Kidney epithelial cell (primary cell): ENCODE results near the gene UQCC2. TPM values are rescaled to one million over a fixed set of nuclear protein-coding genes. Genes with fewer than 3 reads are reported as not detected.

Experiments
- DNase-seq: peaks from one replicate; pipeline ENCODE4 v3.0.0-alpha.2; 2010; ENCODE audit warnings: low read depth
- H3K27me3 ChIP-seq: 2 replicates; pipeline ENCODE4 v1.6.0; 2011; ENCODE audit warnings: low read length; ENCODE audit not compliant: control insufficient read depth, insufficient read depth
- H3K36me3 ChIP-seq: 2 replicates; pipeline ENCODE4 v1.5.1; 2011; ENCODE audit warnings: low read length; ENCODE audit not compliant: control insufficient read depth, insufficient read depth
- H3K4me3 ChIP-seq: 2 replicates; pipeline ENCODE4 v1.5.1; 2011; ENCODE audit warnings: low read depth, mild to moderate bottlenecking, control low read depth, low read length
- total RNA-seq: library from RNA; depleted of rRNA; stranded (reverse); fragments of >200 nt; gene quantifications from 2 replicates; pipeline ENCODE4 v1.2.3, GENCODE V29; 2015
- TF ChIP-seq, protein P1 (sequence below): IDR thresholded peaks from 2 replicates; pipeline ENCODE4 v1.5.1; 2011; ENCODE audit warnings: mild to moderate bottlenecking, moderate library complexity, low read length, control low read depth, inconsistent platforms; ENCODE audit not compliant: insufficient read depth, poor library complexity, severe bottlenecking

Gene UQCC2
- total RNA-seq, 1 donor from 2014 or later = 38.4 TPM

DNA sequence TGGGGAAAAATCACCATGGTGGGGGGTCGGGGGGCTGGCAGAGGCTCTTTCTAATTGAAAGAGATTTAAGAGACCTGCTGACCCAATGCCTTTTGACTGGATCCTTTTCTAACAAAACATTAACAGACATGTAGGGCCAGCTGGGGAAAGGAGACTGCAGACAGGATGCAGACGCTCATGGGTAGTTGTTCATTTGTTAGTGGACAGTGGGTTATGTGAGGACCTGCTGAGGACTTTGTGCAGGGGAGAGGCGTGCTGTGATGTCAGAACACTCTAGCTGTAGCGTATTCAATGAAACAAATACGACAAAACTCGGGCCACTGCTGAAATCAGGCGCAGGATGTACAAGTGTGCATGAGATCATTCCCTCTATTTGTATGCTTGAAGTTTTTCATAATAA lies 34.0 kb upstream of the UQCC2 start:
- Histone ChIP-seq H3K27me3 (peaks cover 2% of the 10 kb centered on the region), H3K36me3 (no peaks in the 10 kb centered on the region), H3K4me3 (no peak overlapping the region)
- TF ChIP-seq, protein P1, sequence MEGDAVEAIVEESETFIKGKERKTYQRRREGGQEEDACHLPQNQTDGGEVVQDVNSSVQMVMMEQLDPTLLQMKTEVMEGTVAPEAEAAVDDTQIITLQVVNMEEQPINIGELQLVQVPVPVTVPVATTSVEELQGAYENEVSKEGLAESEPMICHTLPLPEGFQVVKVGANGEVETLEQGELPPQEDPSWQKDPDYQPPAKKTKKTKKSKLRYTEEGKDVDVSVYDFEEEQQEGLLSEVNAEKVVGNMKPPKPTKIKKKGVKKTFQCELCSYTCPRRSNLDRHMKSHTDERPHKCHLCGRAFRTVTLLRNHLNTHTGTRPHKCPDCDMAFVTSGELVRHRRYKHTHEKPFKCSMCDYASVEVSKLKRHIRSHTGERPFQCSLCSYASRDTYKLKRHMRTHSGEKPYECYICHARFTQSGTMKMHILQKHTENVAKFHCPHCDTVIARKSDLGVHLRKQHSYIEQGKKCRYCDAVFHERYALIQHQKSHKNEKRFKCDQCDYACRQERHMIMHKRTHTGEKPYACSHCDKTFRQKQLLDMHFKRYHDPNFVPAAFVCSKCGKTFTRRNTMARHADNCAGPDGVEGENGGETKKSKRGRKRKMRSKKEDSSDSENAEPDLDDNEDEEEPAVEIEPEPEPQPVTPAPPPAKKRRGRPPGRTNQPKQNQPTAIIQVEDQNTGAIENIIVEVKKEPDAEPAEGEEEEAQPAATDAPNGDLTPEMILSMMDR = no peak
- DNase-seq = no peak

DNA sequence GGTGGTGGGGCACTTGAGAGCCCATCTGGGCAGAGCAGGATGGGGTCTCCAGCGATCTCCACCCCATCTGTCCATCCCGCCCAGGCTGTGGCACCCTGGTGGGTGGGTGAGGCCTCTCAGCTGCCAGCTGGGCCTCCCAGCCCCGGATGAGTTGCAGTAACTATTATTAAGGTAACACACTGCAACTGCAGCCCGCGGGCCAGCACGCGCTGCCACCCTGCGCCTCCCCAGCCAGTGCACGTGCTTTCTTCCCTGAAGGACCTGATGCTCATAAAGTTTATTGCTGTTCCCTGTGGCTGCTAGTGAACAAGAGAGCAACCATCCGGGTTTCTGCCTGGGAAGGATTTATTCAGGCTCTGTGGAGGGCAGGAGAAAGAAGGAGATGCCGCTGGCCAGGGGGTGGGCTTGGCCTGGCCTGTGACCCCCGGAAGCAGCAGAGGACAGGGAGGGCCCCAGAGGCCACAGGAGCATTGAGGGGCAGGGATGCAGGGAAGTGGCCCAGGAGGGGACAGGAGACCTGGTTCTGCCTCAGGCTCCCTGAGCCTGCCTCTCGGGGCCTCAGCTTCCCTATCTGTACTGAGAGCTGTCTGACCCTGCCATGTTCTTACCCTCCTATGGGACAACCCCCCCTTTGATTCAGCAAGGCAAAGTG lies 33.5 kb upstream of the UQCC2 start:
- Histone ChIP-seq H3K36me3 (no peaks in the 10 kb centered on the region), H3K27me3 (peaks cover 2% of the 10 kb centered on the region), H3K4me3 (no peak overlapping the region)
- TF ChIP-seq, protein P1 = no peak
- no peak for DNase-seq

DNA sequence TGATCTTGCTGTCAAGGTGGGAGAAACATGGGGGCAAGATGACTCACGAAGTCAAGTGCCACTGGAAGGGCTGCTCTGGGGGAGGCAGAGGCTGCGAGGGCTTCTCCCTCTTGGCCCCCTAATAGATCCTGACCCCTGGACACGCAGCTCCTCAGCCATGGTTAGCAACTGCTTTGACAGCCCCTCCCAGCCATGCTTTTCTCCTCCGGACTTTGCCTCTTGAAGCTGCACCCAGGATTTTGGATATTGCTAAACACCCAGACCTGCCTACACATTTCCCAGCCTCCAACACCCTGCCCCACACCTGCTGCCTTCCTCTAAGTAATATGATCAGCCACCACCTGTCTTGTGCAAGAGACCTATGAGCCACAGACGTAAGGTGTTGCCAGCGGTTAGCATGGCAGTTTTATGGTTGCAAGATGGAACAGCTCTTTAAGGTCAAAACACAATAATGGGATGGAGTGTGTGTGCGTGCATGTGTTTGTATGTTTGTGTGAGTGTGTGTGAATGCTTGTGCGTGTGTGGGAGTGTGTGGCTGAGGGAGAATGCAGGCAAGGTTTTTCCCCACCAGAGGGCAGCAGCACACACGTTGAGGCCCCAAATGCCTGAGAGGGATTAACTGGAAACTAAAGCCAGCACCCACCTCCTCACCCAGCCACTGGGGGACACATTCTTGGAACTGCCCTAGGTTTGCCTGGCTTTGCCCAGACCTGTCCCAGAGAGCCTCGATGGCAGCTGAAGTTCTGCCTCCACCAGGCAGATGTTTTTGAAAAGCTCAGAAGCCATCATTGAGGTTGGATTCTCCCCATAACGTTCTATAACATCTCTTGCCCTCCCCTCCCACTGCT lies 32.7 kb upstream of the UQCC2 start:
- DNase-seq = no peak
- no peak overlapping the region for H3K4me3 ChIP-seq
- TF ChIP-seq, protein P1 = peak; percentile 94
- no peaks in the 10 kb centered on the region for H3K36me3 ChIP-seq
- H3K27me3 ChIP-seq = peaks cover 2% of the 10 kb centered on the region

DNA sequence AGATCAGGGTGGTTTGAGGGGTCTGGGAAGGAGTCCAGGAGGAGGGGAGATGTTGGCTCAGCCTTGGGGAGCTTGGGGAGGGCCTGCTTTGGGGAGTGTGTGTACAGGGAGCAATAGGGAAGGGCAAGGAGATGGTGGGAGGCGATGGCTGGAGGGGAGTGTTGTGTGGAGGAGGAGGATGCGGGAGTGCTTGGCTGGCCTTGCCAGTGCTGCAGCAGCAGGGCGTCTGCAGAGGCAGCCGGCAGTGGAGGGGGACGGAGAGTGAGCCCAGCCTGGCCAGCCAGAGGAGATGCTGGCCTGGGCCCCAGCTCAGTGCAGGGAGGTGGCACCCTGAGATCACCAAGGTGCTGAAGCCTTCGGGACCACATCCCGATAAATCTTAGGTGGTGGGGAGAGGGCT lies 31.3 kb upstream of the UQCC2 start:
- Histone ChIP-seq H3K36me3 (no peaks in the 10 kb centered on the region), H3K27me3 (peaks cover 2% of the 10 kb centered on the region), H3K4me3 (no peak overlapping the region)
- TF ChIP-seq, protein P1 = no peak
- DNase-seq = no peak

DNA sequence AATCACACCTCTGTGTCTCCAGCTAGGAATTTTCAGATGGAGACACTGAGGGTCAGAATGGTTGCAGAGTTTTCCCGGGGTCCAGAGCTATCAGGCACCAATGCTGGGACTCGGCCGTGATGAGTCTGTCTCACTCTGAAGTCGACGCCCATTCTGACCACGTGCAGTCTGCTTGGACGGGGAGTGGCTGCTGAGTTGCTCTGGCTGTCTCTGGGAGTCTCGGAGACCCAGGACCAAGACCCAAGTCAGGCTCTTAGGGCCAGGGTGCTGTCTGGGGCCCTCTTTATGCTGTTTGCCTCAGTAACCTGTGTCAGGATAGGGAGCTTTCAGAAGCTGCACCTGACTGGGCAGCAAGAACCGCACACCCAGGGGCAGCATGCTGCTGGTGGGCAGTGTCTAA lies 30.6 kb upstream of the UQCC2 start:
- no peaks in the 10 kb centered on the region for H3K36me3 ChIP-seq
- no peak overlapping the region for H3K4me3 ChIP-seq
- peaks cover 2% of the 10 kb centered on the region for H3K27me3 ChIP-seq
- TF ChIP-seq, protein P1 = no peak
- no peak for DNase-seq
